Lower leg skin (tissue), 3 donors: ENCODE measurements around the gene MTRR.

Experiments
- CTCF ChIP-seq, 3 donors: fragments of 450-650 bp; IDR thresholded peaks; one replicate each; pipeline ENCODE4 v1.5.1; 2016; ENCODE audit warnings: antibody characterized with exemption in 3 of 3, mild to moderate bottlenecking in 3 of 3, moderate library complexity in 2 of 3
- POLR2A ChIP-seq, 2 donors: fragments of 450-650 bp; IDR thresholded peaks; one replicate each; pipeline ENCODE4 v1.6.1; 2016 to 2017; ENCODE audit warnings: antibody characterized with exemption in 2 of 2, mild to moderate bottlenecking in 1 of 2, moderate library complexity in 1 of 2

- no peak for TF ChIP-seq CTCF (IDR thresholded peaks at IDR 0.05)
- TF ChIP-seq POLR2A (IDR thresholded peaks at IDR 0.05) = no peak
These were observed 57.8 kb downstream of the MTRR start for GRCh38 chr5:7926720-7927119.
